HG03571 (cell line): Measurements from ENCODE around the gene FAM13C.

ENCODE experiments used
- ATAC-seq: cut with Tn5 transposase; IDR thresholded peaks from one replicate; pipeline ENCODE4 v1.9.1; 2021; ENCODE audit not compliant: unreplicated experiment

FAM13C gene

DNA sequence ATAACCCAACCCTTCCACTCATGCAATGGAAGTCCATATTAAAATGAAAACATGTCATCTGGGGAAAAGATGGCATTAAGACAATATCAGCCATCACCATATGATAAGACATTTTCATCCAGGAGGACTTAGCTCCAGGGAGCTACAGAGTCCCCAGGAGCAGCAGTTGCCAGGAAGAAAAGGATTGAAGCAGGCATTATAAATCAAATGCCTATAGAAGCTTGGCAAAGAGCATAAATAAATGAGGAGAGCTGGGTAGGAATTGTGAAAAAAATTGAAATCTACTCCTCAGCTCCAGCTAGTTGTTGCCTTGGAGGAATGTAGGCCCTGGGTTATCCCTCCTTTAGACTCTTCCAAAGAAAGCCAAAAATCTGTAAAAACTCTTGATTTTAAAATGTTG is 42.5 kb downstream of the FAM13C start:
- ATAC-seq: no peak

DNA sequence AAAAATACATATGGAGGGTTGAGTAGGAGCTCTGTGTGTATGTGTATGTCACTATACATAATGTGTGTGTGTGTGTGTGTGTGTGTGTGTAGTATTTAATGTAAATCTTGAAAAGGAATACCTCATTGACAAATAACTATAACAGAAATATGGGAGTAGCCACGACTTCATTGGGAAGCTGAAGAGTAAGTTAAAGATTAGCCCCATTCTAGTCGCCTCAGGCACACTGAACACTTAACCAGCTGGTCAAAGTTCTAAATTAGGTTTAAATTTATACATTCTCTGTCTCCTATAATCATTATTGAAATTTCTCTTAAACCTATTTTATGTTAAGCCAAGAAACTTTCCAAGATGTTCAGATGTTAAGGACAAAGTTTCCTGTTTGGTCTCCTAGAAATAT is 45.3 kb downstream of the FAM13C start:
- no peak for ATAC-seq

DNA sequence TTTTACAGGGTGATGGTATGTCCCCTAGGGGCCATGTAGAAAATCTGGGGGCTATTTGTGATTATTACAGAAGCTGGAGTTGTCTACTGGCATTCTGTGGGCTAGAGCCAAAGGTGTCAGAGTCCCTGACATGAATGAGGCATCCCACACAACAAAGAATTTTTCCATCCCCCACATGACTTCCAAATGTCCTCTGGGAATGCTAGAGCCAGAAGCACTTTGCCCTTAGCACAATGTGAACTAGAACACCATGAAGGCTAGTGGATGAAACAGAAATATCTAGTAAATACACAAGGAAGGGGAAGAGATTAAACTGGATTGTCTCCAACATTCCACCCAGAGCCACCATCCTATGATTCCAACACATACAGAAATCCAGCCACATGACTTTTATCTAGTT is 46.9 kb downstream of the FAM13C start:
- ATAC-seq: no peak

DNA sequence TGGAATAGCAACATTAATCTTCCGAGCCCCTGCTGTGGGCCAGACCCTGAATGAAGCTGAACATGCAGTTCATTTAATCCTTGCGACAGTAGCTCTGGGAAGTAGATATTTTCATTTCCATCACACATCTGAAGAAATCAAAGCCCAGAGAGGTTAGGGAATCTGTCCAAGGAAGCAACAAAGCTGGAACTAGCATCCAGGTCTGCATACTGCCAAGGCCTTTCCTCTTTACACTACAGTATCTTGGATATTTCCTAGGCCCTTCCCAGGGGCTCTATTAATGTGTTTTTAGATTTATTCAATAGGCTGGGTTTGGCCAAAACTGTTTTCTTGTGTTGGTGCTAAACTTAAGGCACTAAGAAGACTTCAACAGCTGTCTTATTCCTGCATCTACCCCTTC is 48.1 kb downstream of the FAM13C start:
- no peak for ATAC-seq

DNA sequence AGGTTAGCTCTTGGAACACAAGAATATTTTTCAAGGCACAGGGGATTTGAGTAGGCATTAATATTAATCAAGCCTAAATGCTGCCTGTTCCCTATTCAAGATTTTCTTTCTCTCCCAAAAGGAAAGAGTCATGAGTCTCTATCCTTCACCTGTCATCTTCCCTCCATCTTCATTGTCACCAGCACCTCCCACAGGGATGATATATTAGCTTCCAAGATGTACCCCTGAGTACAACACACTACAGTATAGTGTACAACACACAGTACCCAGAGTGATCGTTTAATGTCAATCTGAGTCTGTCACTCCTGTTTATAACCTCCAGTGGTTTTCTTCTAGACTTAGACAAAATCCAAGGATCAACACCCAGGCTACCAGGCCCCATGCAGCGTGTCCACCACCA is 50.1 kb downstream of the FAM13C start:
- no peak for ATAC-seq

DNA sequence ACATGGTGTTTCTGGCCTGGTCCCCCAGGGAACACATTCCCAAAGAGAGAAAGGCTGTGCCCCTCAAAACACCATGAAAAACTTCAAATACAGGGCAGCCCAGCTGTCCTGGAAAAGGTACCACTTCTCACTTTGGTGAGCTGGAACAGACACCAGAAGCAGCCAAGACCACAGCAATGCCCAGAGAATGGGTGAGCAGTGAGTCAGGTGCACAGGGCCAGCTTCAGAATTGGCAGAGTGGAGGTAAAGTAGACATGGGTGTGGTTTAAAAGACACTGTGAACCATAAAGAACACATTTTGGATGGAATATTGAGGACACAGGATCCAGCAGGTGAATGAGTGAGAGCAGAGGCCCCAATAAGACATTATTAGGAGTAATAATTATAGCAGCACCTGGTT is 51.3 kb downstream of the FAM13C start:
- no peak for ATAC-seq

DNA sequence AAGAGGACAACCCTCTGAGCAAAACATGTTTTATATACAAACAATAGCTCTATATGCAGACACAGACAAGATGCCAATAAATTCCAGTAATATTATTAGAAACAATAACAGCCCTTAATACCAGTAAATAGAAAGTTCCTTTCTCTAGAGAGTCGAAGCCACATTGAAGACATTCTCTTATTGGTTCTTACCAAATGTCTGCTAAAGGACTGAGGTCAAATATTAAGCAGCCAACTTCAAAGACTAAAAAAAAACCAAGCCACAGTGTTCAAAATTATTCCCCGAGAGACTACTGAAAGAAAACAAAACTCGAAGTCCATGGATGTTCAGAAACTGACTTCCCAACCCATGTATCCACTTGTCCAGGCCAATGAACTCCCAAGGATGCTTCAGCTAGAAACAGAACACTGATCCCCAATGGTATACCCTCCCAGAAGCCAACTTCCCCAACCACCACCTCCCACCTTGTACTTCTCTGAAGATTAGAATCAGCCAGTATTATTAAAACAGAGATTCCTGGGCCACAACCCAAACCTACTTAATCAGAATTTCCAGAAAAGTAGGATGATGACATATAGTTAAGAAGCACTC is 51.9 kb downstream of the FAM13C start:
- ATAC-seq: no peak

DNA sequence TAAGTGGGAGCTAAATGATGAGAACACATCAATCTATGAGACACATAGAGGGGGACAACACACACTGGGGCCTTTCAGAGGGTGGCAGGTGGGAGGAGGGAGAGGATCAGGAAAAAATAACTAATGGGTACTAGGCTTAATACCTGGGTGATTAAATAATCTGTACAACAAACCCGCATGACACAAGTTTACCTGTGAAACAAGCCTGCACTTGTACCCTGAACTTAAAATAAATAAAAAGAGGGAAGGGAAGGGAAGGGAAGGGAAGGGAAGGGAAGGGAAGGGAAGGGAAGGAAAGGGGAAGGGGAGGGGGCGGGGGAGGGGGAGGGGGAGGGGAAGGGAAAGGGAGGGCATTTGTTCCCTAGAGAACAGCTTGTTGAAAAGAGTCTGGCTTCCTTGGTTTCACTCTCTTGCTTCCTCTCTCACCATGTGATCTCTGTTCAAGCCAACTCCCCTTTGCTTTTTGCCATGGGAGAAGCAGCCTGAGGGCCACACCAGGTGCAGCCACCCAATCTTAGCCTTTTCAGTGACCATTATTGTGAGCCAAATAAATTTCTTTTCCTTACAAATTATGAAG is 57.7 kb downstream of the FAM13C start:
- no peak for ATAC-seq

DNA sequence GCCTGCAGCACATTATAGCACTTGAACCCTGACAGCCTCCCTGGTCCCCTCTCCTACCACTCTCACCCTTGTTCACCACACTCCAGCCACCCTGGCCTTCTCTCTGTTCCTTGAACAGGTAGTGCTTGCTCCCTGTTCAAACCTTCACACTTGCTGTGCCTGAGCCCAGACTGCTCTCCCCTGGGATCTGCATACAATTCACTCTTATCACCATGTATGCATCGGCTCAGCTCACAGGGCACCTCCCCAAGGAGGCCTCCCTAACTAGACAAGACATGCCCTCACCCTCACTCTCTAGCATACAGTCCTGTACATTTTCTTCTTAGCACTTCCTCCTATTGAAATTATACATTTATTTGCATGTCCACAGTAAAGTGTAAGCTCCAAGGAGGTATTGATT is 59.3 kb downstream of the FAM13C start:
- no peak for ATAC-seq

DNA sequence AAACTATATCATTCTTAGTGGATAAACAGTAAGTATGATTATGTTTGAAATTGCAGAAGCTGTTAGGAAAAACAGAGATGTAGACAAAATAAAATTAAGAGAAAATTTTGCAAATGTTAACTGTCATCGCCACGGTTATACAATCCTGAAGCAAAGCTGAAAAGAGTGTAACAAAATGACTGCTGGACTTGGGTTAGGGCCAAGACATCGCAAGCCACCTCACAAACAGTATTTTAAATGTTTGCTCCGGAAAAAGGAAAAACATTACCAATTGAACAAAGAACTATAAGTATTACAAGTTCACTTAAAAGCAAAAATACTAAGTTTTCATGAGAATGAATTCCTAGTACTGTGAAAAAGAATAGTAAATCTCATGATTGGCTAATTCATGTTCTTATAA is 60.0 kb downstream of the FAM13C start:
- ATAC-seq: no peak

DNA sequence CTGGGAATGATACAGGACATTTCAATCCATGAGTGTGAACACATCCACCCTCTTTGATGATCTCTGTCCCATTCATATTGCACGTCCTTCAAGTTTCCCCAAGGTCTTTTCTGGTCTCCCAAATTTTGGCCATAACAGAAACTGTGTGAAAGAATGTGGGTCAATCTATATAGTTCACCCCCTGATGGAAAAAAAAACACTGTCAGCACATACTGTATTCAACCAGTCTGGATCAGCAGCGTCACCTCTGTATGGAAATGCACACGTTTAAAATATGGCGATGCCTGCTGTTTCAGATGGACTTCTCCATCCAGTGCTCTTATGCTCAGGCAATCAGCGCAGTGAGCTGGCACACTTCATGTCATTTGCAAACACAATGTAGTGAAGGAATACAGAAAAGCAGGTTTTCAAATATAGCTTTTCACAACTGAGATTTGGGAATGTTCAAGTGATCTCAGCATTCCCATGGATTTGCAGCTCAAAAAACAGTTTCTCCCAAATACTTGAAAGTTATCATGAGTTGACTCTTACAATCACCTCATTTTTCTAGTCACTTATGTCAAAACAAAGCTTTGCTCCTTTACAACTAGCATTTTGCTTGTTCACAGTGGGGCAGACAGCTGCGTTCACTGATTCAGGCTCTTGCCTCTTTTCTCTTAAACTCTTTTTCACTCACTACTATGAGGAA is 61.1 kb downstream of the FAM13C start:
- ATAC-seq: no peak

DNA sequence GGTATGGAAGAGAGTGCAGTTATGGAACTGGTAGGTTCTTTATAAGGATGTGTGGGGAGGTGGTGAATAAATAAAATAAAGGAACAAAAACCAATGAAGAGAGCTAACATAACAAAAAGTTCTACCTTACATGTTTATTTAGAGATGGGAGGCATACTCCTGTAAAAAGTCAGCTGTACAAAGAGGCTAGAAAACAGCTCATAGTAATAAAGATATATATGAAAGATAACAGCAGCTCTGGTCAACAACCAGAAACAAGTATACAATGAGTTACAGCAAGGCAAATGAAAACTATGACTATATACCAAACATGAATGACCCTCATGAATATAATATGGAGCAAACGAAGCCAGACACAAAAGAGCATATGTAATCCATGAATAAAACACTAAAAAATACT is 62.0 kb downstream of the FAM13C start:
- no peak for ATAC-seq

DNA sequence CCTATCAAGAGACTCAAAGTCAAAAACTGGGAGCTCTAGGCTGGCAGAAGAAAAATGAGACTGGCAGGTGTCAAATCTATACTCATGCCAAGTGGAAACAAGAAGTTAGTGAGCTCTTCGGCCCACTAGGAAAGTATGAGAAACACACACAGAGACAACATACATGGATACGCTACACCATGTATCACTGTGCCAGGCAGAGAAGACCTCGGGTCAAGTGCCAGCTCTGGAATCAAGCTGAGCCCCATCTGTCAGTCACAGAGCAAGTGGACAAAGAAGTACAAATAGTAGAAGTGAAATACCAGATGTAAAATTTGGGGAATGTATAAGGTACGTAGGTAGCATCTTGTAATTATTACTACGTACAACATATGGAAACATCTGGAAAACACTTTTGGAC is 62.4 kb downstream of the FAM13C start:
- no peak for ATAC-seq

DNA sequence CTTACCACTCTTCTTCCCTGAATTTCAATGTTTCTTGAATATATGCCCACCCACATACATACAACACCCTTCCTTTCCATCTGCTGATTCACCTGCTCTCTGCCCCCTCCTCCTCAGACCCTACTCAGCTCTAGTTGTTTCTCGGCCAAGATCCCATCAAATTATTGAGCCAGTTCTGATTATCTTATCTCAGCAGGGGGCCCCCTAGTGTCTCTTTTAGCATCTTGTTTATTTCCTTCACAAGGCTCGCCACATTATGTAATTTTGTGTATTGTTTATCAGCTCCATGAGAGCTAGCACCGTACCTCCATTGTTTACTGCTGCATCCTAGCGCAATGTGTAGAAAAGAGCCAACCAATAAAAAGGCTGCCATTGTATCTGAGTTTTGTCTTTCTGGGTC is 71.9 kb downstream of the FAM13C start:
- ATAC-seq: no peak

DNA sequence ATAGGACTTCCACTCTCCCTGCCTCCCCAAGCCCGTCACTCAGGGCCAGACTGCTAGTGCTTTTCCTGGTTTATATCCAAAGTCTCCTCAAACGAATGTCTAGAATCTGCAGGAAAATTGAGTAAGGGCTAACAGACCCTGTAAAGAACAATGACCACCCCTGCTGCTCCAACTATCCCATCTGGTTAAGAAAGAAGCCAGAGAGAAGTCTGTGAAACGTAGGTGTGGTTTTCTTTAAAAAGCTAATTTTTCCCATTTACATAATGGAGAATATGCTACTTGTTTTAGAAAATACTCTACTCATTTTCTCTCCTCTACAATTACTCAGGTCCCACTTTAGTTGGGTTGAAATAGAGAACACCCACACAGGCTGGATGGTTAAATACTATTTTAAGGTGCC is 72.5 kb downstream of the FAM13C start:
- ATAC-seq: no peak

DNA sequence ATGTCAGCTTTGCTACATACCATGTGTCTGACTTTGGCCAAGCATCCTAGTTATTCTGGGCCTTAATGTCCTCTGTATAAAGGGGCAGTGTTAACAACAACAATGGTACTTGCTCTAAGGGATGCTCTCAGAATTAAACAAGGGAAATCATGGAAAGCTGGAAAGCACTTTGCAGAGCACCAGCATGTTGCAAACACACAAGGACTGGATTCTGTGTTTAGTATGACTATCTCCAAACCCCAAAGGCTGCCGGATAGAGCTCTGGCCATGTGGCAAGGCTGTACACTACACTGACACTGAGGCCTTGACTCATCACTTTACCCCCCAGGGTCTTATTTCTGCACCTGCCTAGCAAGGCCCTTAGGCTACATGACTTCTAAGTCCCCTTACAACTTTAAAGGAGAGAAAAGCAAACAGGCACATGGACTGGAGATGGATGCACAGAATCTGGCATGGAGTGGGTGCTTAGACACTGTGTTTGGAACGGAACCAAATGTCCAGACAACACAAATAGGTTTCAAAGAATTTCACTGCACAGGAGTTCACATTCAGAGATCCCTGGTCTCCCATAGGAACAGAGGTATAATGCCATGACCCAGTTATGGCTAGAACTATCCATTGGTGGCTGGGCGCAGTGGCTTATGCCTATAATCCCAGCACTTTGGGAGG is 74.6 kb downstream of the FAM13C start:
- ATAC-seq: no peak

DNA sequence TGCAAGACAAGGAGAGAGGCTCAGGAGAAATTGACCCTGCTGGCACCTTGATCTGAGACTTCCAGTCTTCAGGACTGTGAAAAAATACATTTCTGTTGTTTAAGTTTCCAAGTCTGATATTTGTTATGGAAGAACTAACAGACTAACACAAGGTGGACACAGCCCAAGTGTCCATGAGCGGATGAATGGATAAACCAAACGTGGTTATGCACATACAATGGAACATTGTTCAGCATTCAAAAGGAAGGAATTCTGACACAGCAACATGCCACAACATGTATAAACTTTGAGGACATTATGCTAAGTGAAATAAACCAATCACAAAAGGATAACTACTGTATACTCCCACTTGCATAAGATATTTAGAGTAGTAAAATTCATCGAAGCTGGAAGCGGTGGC is 76.5 kb downstream of the FAM13C start:
- no peak for ATAC-seq

DNA sequence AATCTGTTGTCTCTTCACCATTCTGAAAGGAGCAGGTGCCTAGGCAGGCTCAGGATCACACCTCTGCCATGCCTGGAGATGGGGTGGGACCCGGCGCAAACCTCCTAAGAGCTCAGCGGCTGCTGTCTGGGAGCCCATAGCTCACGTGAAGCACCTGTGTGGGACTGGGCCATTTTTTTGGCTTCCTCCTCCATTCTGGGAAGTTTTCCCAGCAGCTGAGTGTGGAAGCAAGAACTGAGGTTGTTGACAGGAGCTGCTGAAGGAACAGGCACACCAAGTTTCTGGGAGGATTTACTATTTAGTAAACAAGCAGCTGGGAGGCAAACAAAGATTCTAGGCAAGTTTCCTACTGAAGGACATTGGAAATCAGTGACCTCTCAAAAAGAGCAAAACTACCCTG is 77.3 kb downstream of the FAM13C start:
- ATAC-seq: no peak

DNA sequence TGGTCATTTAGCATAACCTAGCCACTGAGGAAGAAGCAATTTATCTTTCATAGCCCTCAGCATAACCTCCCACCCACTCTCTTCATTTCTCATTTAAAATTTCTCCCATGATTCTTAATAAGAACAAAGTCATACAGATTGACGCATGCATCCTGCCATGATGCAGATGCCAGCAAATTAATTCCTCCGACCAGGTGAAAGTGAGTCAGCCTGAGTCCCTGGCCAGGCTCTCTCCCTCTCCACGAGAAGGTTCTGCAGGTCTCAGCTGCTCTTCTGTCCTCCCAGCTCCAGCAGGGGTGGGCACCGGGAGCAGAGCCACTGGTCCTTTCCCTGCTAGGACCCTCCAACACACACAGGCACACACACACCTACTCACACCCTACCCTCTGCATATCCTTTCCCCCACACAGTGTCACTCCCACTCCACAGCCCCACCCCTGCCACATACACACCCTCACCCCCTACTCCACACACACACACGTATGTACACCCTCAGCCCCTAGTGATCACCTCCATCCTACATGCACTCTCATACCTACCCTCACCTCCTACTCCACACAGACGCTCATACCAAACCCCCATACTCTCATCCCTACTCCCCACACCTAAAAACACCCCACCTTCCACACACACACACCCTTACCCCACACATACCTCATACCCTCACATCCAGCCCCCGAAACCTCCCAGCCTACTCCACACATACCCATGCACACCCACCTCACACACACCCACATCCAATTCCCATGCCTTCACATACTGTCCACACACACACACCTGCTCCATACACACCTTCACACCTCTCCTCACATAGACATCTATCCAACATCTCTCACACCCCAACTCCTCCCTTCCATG is 78.0 kb downstream of the FAM13C start:
- no peak for ATAC-seq

DNA sequence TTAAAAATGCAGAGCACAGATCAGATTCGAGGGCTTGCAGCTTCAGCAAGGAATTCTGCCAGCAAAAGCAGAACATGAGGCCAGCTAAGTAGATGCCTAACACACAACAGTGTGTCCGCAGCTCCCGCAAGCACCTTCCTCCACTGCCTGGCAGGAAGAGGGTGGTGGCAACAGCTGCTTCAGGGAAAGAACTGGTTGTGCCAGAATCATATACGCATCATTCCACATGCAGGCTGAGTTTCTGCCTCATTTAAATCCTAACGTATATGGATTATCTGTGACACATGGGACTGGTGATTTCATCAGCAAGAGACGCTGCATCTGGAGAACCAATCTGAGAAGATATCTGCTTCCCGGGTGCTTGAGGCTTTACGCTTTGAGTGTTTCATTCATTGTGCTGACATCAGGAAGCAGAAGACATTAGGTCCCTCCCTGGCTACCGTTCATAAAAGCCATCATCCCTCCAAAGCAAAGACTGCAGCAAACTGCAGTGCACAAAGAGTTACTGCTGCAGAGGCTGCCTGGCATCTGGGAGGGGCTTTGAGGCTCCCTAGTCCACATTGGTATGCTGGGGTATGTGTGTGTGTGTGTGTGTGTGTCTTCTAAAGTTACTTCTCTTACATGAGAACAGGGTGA is 78.8 kb downstream of the FAM13C start:
- no peak for ATAC-seq

DNA sequence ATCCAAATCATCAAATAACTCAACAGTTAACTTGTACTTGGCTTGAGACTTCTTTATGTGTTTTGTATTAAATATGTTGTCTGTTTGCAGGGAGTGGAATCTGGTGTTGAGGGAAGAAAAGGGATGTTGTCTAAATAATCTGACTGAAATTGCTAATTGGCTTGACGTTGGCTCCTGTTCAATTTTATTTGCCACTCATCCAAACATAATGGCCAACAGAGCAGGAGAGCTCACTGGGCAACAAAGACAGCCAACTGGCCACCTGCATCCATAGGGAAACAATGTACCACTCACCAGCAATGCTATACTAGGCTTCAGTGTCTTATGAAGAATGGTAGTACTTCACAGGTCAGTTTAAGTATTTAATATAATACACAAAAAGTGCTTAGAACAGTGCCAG is 80.5 kb downstream of the FAM13C start:
- ATAC-seq: no peak
